ENCODE measurements around the gene BICD2.
"Not testable (repeated sequence)": the region's sequence is repeated elsewhere in the genome, so short reads cannot be mapped to it uniquely, and the experiment has no call there.

Gene BICD2

GRCh38 chr9:92764381-92764987, at the start of gene BICD2:
BICD2 (minus strand) TSS chr9:92764833; CDS start chr9:92764744, 89 bp downstream.
- H3K9me3 ChIP-seq (ENCODE audit: insufficient read depth, low read length), result no peaks in the 10 kb centered on the region
- no peak for TF ChIP-seq CTCF (IDR thresholded peaks at IDR 0.05; ENCODE audit: insufficient read depth, low read length, poor library complexity, severe bottlenecking)
- TF ChIP-seq EZH2phosphoT487 (conservative IDR thresholded peaks at IDR 0.05; ENCODE audit: low read length), result no peak
- H3K9me2 ChIP-seq (replicated peaks; ENCODE audit: insufficient read depth, low read length), result no peaks in the 10 kb centered on the region
- H3F3A ChIP-seq (ENCODE audit: insufficient read depth), result 0 out of 2 replicates have a peak, but pooled peaks cover 3% of the 10 kb centered on the region
- no peaks in the 10 kb centered on the region for H3K27me3 ChIP-seq (ENCODE audit: low read length)
- peak within 1 kb of the TSS; percentile 72 for H2AFZ ChIP-seq (ENCODE audit: low read depth, low read length, severe bottlenecking)
- H3K36me3 ChIP-seq (ENCODE audit: low read length), result no peaks in the 10 kb centered on the region
- H4K20me1 ChIP-seq (ENCODE audit: low read depth, low read length), result peaks cover 9% of the 10 kb centered on the region; the same call in 1 of the 2 replicates
- H3K4me3 ChIP-seq (ENCODE audit: insufficient read depth, low read length, poor library complexity, severe bottlenecking), result peak within 1 kb of the TSS; percentile 79
- H3K9ac ChIP-seq (ENCODE audit: low read length), result peak within 1 kb of the TSS; percentile 85
- H3K4me2 ChIP-seq (ENCODE audit: low read depth, low read length, poor library complexity, severe bottlenecking), result peak within 1 kb of the TSS; percentile 95
- peaks cover 51% of the 10 kb centered on the region for H3K79me2 ChIP-seq (ENCODE audit: insufficient read depth, low read length)
- peak within 1 kb of the TSS; percentile 90 for H3K27ac ChIP-seq (ENCODE audit: low read depth, low read length)

- H3K27me3 ChIP-seq (ENCODE audit: low read length); H2AFZ ChIP-seq (ENCODE audit: low read depth, low read length, severe bottlenecking); H3K9ac ChIP-seq (ENCODE audit: low read length); H3K4me2 ChIP-seq (ENCODE audit: low read depth, low read length, poor library complexity, severe bottlenecking); H3K36me3 ChIP-seq (ENCODE audit: low read length); H3K4me3 ChIP-seq (ENCODE audit: insufficient read depth, low read length, poor library complexity, severe bottlenecking); H3K79me2 ChIP-seq (ENCODE audit: insufficient read depth, low read length); H4K20me1 ChIP-seq (ENCODE audit: low read depth, low read length); H3K9me3 ChIP-seq (ENCODE audit: insufficient read depth, low read length); H3K9me2 ChIP-seq (replicated peaks; ENCODE audit: insufficient read depth, low read length); H3K27ac ChIP-seq (ENCODE audit: low read depth, low read length); H3F3A ChIP-seq (ENCODE audit: insufficient read depth): not testable (repeated sequence)
Measured at GRCh38 chr9:92809629-92810326, 45.1 kb upstream of the BICD2 start.

GRCh38 chr9:92808726-92809451, 44.3 kb upstream of the BICD2 start:
- Histone ChIP-seq H2AFZ (ENCODE audit: low read depth, low read length, severe bottlenecking) (peak overlapping the region; percentile 51), H3K27me3 (ENCODE audit: low read length) (no peaks in the 10 kb centered on the region), H3K9me3 (ENCODE audit: insufficient read depth, low read length) (no peaks in the 10 kb centered on the region), H3K9ac (ENCODE audit: low read length) (peak overlapping the region; percentile 3; the same call in 1 of the 2 replicates), H3K36me3 (ENCODE audit: low read length) (no peaks in the 10 kb centered on the region), H3K4me2 (ENCODE audit: low read depth, low read length, poor library complexity, severe bottlenecking) (peak overlapping the region; percentile 55), H3F3A (ENCODE audit: insufficient read depth) (no peaks in the 10 kb centered on the region; the same call in 1 of the 2 replicates), H3K9me2 (replicated peaks; ENCODE audit: insufficient read depth, low read length) (no peaks in the 10 kb centered on the region), H3K27ac (ENCODE audit: low read depth, low read length) (no peak overlapping the region), H4K20me1 (ENCODE audit: low read depth, low read length) (no peaks in the 10 kb centered on the region), H3K4me3 (ENCODE audit: insufficient read depth, low read length, poor library complexity, severe bottlenecking) (peak overlapping the region; percentile 34), H3K79me2 (ENCODE audit: insufficient read depth, low read length) (no peaks in the 10 kb centered on the region)
- TF ChIP-seq CTCF (IDR thresholded peaks at IDR 0.05; ENCODE audit: insufficient read depth, low read length, poor library complexity, severe bottlenecking) (peak; percentile 30), EZH2phosphoT487 (conservative IDR thresholded peaks at IDR 0.05; ENCODE audit: low read length) (no peak)
